Heart right ventricle (tissue), 16 donors: ENCODE results near the gene DDX39A. TPM values are rescaled to one million over a fixed set of nuclear protein-coding genes. Genes with fewer than 3 reads are reported as not detected.
A peak's percentile ranks its signal among the peaks of the same experiment; 100 is the strongest.

Experiments
- ATAC-seq, 8 donors: fragments of 200-7000 bp; cut with Tn5 transposase; one replicate each; pipeline ENCODE4 v1.9.1; 2020; ENCODE audit warnings: mild to moderate bottlenecking in 8 of 8, moderate library complexity in 8 of 8, moderate number of reproducible peaks in 1 of 8
- DNase-seq, 2 donors: peaks; one replicate each; pipeline ENCODE4 v3.0.0-alpha.2; 2020
- H3K27ac ChIP-seq, 10 donors: fragments of 200-600 bp; sonication (generic) in 2 of 10; one replicate each; pipeline versions ENCODE4 v1.5.0 to v1.8.0; 2020 to 2022; ENCODE audit warnings: mild to moderate bottlenecking in 3 of 10
- H3K27me3 ChIP-seq, 7 donors: fragments of 200-600 bp; one replicate each; pipeline ENCODE4 v1.8.0; 2021 to 2022; ENCODE audit warnings: mild to moderate bottlenecking in 2 of 7
- H3K36me3 ChIP-seq, 9 donors: fragments of 200-600 bp; sonication (generic) in 1 of 9; one replicate each; pipeline versions ENCODE4 v1.5.0 to v1.8.0; 2020 to 2022; ENCODE audit warnings: mild to moderate bottlenecking in 2 of 9
- H3K4me1 ChIP-seq, 9 donors: fragments of 200-600 bp; sonication (generic) in 1 of 9; one replicate each; pipeline versions ENCODE4 v1.5.0 to v1.8.0; 2020 to 2022; ENCODE audit warnings: mild to moderate bottlenecking in 4 of 9
- H3K4me3 ChIP-seq, 10 donors: fragments of 200-600 bp; sonication (generic) in 2 of 10; one replicate each; pipeline versions ENCODE4 v1.5.0 to v1.8.0; 2020 to 2022; ENCODE audit warnings: mild to moderate bottlenecking in 7 of 10, moderate library complexity in 2 of 10
- H3K9me3 ChIP-seq, 11 donors: fragments of 200-600 bp in 10 of 11; sonication (generic) in 2 of 11; one replicate each; pipeline versions ENCODE4 v1.5.0 to v1.8.0; 2013 to 2022; ENCODE audit warnings: mild to moderate bottlenecking in 2 of 11, control low read depth in 1 of 11, moderate library complexity in 1 of 11
- CTCF ChIP-seq, 9 donors: fragments of 200-600 bp; sonication (generic) in 2 of 9; IDR thresholded peaks; one replicate each; pipeline versions ENCODE4 v1.5.0 to v1.8.0; 2021 to 2022; ENCODE audit warnings: antibody characterized with exemption in 9 of 9, mild to moderate bottlenecking in 5 of 9, moderate library complexity in 1 of 9
- WGBS, 2 donors: extraction: QIAGEN DNeasy Blood & Tissue Kit; methylation state at CpG; one replicate each; pipeline ENCODE4 v1.1.7; 2013; ENCODE audit warnings: inconsistent platforms in 1 of 2; 5-methylcytosine and 5-hydroxymethylcytosine counted together
- intact Hi-C, 10 donors: fragments of 100-400 bp; cut with DNase I; formaldehyde crosslinking; loops; one replicate each; pipeline versions ENCODE4 v1.11.1 to v1.14.2; 2022
- polyA plus RNA-seq, 2 donors: library from polyadenylated mRNA; stranded (reverse); fragments of 200-250 nt; gene quantifications; one replicate each; pipeline ENCODE4 v1.2.3, GENCODE V29; 2013
- total RNA-seq, 10 donors: library from RNA; stranded (reverse); fragmentation: NEBNext Ultra II Directional in 3 of 10; extraction: Animal tissue kit (Norgen Biotek cat#: 25700) in 3 of 10; gene quantifications; one replicate each; pipeline versions ENCODE4 v1.2.1 to v1.2.4, GENCODE V29; 2021 to 2023
- donor health status: Arrhythmogenic right ventricular cardiomyopathy.
- donor health status: ischemic (EF 13 %, LVEDD 7.1; RV severe dilation, severe dysfunction).
- donor health status: healthy with polysubstance abuse.
- donor health status: DM: no; HTN: yes; CAD: no.
- donor health status: DM: no; HTN: no; CAD: no.
- donor health status: ischemic (EF 25% LVEDD 6.9; RV normal size, moderate dysfunction).
- donor health status: ischemic (EF 25% LVEDD 5.7; RV mildly dilated, moderate dysfunction).
- donor health status: healthy.
- donor health status: DM: yes; HTN: yes; CAD: no.
- donor health status: Ischemic cardiomyopathy.
- donor health status: ischemic (EF 35%, LVEDD 5.7; RV mildly dilated, moderate dysfunction).
- donor health status: nonischemic (EF 11% LVEDD 7.7; RV severe dilation, severe dysfunction).
- donor health status: DM: yes; HTN: yes; CAD: no.
- donor health status: PGD.
- donor health status: ischemic (EF 29% LVEDD 5.4; RV normal size, mild dysfunction).
- donor health status: nonischemic (EF 23%, LVEDD 6.1; RV moderate dilation, normal function).

The DDX39A gene
- total and polyA plus RNA-seq, 12 donors, result 15.4 to 110 (median 24.3) TPM

- Histone ChIP-seq H3K27ac (peak overlapping the region in 5 of 10 donors; percentile 13 to 96 (median 65)), H3K4me3 (peak overlapping the region in 1 of 10 donors; percentile 63), H3K27me3 (no peaks in the 10 kb centered on the region), H3K4me1 (peaks cover 9 to 54% (median 47%) of the 10 kb centered on the region in 9 donors), H3K9me3 (no peaks in the 10 kb centered on the region), H3K36me3 (peaks cover 8 to 70% (median 51%) of the 10 kb centered on the region in 9 donors)
- DNase-seq (no peak), ATAC-seq (peak in 4 of 8 donors; percentile 23 to 39 (median 28))
- intact Hi-C loops, result no loop called here
- WGBS, 2 donors, result 81 to 82% methylated on average over 34 of the region's 34 CpGs
- TF ChIP-seq CTCF (IDR thresholded peaks at IDR 0.05), result no peak
These were observed 22.1 kb upstream of the DDX39A start for GRCh38 chr19:14441041-14441938.

DNA sequence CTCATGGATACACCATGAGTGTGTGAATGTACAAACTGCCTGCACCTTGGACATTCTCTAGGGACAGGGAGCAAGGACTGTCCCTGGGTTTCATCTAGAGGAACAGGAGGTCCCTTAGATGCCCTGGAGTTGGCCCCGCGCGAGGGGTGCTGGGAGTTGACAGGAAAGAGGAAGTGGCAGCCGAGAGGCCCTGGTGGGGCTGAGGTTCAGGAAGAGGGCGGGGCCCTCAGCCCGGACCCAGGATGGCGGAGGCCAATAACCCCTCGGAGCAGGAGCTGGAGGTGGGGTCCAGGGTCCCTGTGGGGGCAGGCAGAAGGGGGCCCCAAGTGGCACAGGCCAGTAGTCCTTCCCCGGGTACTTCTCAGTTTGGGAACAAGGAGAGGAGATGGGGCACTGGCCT lies 20.9 kb upstream of the DDX39A start:
- intact Hi-C loops, result no loop called here
- DNase-seq, result peak; percentile 72 to 80
- 41 to 50% methylated on average over 9 of the region's 9 CpGs for WGBS, 2 donors
- H3K4me3 ChIP-seq, result peak overlapping the region in 6 of 10 donors; percentile 14 to 63 (median 36)
- no peaks in the 10 kb centered on the region for H3K27me3 ChIP-seq
- H3K27ac ChIP-seq, result peak overlapping the region in 9 of 10 donors; percentile 49 to 96 (median 72)
- TF ChIP-seq CTCF (IDR thresholded peaks at IDR 0.05), result no peak
- peaks cover 9 to 67% (median 57%) of the 10 kb centered on the region in 9 donors for H3K4me1 ChIP-seq
- ATAC-seq, result peak; percentile 59 to 75 (median 65)
- no peaks in the 10 kb centered on the region for H3K9me3 ChIP-seq
- peaks cover 8 to 66% (median 39%) of the 10 kb centered on the region in 9 donors for H3K36me3 ChIP-seq

- WGBS, 2 donors, result 56 to 67% methylated on average over 9 of the region's 9 CpGs
These were observed 19.9 kb upstream of the DDX39A start for GRCh38 chr19:14439014-14439413.

More at GRCh38 chr19:14439014-14439413, 19.9 kb upstream of the DDX39A start:
- TF ChIP-seq CTCF (IDR thresholded peaks at IDR 0.05), result no peak
- intact Hi-C loops, result loop anchor here in 2 of 10 donors (5.0 kb wide), 1 partner anchor 33 kb away; no protein-coding TSS in a partner anchor
- peaks cover 9 to 77% (median 66%) of the 10 kb centered on the region in 9 donors for H3K4me1 ChIP-seq
- ATAC-seq (no peak), DNase-seq (no peak)
- H3K27me3 ChIP-seq, result no peaks in the 10 kb centered on the region
- no peaks in the 10 kb centered on the region for H3K9me3 ChIP-seq
- H3K36me3 ChIP-seq, result peaks cover 7 to 56% (median 30%) of the 10 kb centered on the region in 9 donors
- peak overlapping the region in 5 of 10 donors; percentile 25 to 96 (median 49) for H3K27ac ChIP-seq
- no peak overlapping the region for H3K4me3 ChIP-seq
